Body of pancreas (tissue), 4 donors: ENCODE results near the gene WDR45. TPM values are rescaled to one million over a fixed set of nuclear protein-coding genes. Genes with fewer than 3 reads are reported as not detected.
A peak's percentile ranks its signal among the peaks of the same experiment; 100 is the strongest.

ENCODE experiments used
- ATAC-seq: fragments of 150-250 bp; one replicate; pipeline ENCODE4 v1.9.1; 2016
- DNase-seq, 4 donors: peaks; one replicate each; pipeline ENCODE4 v3.0.0-alpha.2; 2019
- H3K27ac ChIP-seq, 4 donors: fragments of 200-600 bp; sonication (generic); 1 replicate in 3 of 4; 2 replicates in 1 of 4; pipeline versions ENCODE4 v1.5.1 to v1.6.1; 2016 to 2019; ENCODE audit warnings: mild to moderate bottlenecking in 1 of 4, mixed read lengths in 1 of 4, moderate library complexity in 1 of 4
- H3K27me3 ChIP-seq, 2 donors: fragments of 200-600 bp; sonication (generic); one replicate each; pipeline ENCODE4 v1.6.0; 2016; ENCODE audit warnings: mild to moderate bottlenecking in 1 of 2
- H3K36me3 ChIP-seq, 2 donors: fragments of 200-600 bp; sonication (generic); replicated peaks in 1 of 2; 2 replicates each; pipeline ENCODE4 v1.5.1; 2016; ENCODE audit warnings: low read depth in 2 of 2; ENCODE audit not compliant: insufficient read depth in 1 of 2
- H3K4me1 ChIP-seq: fragments of 200-600 bp; sonication (generic); one replicate; pipeline ENCODE4 v1.6.0; 2016
- H3K4me3 ChIP-seq, 2 donors: fragments of 200-600 bp; sonication (generic); 1 replicate in 1 of 2; 2 replicates in 1 of 2; pipeline ENCODE4 v1.5.1; 2016 to 2019
- H3K9me3 ChIP-seq, 3 donors: fragments of 200-600 bp; sonication (generic); 1 replicate in 2 of 3; 2 replicates in 1 of 3; pipeline ENCODE4 v1.5.1; 2016
- POLR2A ChIP-seq, 3 donors: fragments of 450-650 bp; IDR thresholded peaks; one replicate each; pipeline ENCODE4 v1.6.1; 2016; ENCODE audit warnings: antibody characterized with exemption in 3 of 3, mild to moderate bottlenecking in 2 of 3
- WGBS, 2 donors: methylation state at CpG; one replicate each; pipeline ENCODE4 v1.1.5; 2017; 5-methylcytosine and 5-hydroxymethylcytosine counted together
- intact Hi-C: fragments of 100-400 bp; cut with DNase I; formaldehyde crosslinking; loops from one replicate; pipeline ENCODE4 v1.15.1; 2023
- total RNA-seq, 2 donors: library from RNA; depleted of rRNA; stranded (reverse); fragments of >200 nt; gene quantifications; one replicate each; pipeline ENCODE4 v1.1.0, GENCODE V29; 2016
- TF ChIP-seq, protein P1 (sequence below), 7 experiments: fragments of 450-650 bp in 4 of 7; fragments of 200-600 bp in 3 of 7; sonication (generic) in 3 of 7; IDR thresholded peaks; one replicate each; pipeline ENCODE4 v1.5.1; 2016 to 2019; ENCODE audit warnings: antibody characterized with exemption in 7 of 7

The WDR45 gene
- total RNA-seq, 2 donors from 2014 or later = 59.4 to 77.1 TPM

DNA sequence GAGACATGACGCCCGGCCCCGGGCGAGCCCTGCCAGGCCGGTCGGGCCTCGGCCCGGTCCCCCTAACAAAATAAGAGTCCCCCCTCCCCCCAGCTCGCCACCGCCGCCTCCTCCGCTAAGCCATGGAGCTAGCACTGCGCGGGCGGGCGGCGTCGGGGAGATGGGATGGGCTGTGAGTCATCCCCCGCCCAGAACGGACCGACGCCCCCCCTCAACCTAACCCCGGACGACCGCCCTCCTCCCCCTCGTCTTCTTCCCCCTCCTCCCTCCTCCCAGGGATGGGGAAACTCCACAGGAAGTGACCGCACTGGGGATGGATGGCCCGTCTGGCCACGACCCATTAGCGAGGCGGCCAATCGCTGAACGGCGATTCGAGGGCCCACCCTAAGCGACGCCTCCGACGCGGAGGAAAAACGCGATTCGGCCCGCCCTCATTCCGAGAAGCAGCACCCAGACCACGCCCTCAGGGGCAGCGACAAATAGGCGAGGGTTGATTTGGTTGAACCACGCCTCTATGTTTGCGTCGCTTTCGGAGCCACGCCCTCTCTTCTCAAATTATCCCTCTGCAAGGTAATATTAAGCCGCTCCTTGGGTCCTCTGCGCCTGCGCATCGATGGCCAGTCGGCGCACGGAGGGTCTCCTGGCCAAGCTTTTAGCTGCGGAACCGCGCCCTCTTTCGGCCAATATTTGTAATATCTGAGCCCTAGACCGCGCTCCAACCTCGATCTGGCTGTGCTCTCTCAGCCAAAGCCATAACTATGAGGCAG is 36.3 kb downstream of the WDR45 start, which contains the start of gene TFE3:
TSS of gene TFE3 (minus strand) at position 138 of the 767 bp plus-strand sequence. CDS start at position 7, 131 bp downstream.
- DNase-seq = peak; percentile 98 to 99 (median 99)
- Histone ChIP-seq H3K9me3 (no peaks in the 10 kb centered on the region), H3K4me1 (peaks cover 38% of the 10 kb centered on the region), H3K4me3 (peak within 1 kb of the TSS; percentile 24 to 62), H3K36me3 (no peaks in the 10 kb centered on the region), H3K27me3 (no peaks in the 10 kb centered on the region), H3K27ac (peak within 1 kb of the TSS; percentile 83 to 92 (median 88))
- ATAC-seq = peak; percentile 88
- TF ChIP-seq, protein P1, sequence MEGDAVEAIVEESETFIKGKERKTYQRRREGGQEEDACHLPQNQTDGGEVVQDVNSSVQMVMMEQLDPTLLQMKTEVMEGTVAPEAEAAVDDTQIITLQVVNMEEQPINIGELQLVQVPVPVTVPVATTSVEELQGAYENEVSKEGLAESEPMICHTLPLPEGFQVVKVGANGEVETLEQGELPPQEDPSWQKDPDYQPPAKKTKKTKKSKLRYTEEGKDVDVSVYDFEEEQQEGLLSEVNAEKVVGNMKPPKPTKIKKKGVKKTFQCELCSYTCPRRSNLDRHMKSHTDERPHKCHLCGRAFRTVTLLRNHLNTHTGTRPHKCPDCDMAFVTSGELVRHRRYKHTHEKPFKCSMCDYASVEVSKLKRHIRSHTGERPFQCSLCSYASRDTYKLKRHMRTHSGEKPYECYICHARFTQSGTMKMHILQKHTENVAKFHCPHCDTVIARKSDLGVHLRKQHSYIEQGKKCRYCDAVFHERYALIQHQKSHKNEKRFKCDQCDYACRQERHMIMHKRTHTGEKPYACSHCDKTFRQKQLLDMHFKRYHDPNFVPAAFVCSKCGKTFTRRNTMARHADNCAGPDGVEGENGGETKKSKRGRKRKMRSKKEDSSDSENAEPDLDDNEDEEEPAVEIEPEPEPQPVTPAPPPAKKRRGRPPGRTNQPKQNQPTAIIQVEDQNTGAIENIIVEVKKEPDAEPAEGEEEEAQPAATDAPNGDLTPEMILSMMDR (IDR thresholded peaks at IDR 0.05) = peak; percentile 30 to 85 (median 67)
- TF ChIP-seq POLR2A (IDR thresholded peaks at IDR 0.05) = peak; percentile 53 to 73 (median 69)
- intact Hi-C loops = no loop called here
- 0% methylated on average over 19 of the region's 67 CpGs; no CpG with 5 or more reads in 1 of the 2 donors for WGBS, 2 donors

DNA sequence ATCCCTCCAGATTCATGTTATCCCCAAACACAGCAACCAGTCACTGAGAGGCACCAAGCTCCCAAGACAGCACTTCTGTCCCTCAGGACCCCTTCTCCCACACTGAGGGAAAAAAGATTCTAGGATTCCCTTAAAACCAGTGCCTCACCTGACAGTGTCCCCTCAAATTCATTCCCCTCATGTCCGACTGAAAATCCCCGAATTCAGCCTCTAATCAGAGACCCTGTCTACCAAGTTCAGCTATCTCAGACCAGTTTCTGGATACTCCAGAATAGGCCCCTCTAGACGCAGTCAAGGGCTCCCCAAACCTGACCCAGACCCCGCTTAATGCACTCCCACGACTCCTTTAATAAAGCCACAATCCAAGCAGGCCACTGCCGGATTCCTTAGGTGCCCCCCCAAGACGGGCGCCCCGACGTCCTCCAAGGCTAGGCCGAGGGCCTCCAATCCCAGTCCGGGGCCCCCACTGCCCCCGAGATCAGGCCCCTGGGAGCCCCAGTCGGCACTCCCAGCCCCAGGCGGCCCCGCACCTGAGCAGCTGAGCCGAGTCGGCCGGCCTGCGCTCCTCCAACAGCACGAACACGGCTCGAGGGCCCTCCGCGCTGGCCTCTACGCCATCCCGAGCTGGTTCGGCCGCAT is 37.0 kb downstream of the WDR45 start:
- Histone ChIP-seq H3K36me3 (peaks cover 0 to 3% of the 10 kb centered on the region in 2 donors), H3K9me3 (no peaks in the 10 kb centered on the region), H3K4me1 (peaks cover 38% of the 10 kb centered on the region), H3K27ac (peak overlapping the region; percentile 83 to 92 (median 88)), H3K27me3 (no peaks in the 10 kb centered on the region), H3K4me3 (peak overlapping the region; percentile 24 to 62)
- TF ChIP-seq, protein P1 (IDR thresholded peaks at IDR 0.05) = no peak
- no peak for TF ChIP-seq POLR2A (IDR thresholded peaks at IDR 0.05)
- DNase-seq = no peak
- 0% methylated on average over 5 to 9 of the region's 29 CpGs for WGBS, 2 donors
- ATAC-seq = no peak
- intact Hi-C loops = no loop called here

DNA sequence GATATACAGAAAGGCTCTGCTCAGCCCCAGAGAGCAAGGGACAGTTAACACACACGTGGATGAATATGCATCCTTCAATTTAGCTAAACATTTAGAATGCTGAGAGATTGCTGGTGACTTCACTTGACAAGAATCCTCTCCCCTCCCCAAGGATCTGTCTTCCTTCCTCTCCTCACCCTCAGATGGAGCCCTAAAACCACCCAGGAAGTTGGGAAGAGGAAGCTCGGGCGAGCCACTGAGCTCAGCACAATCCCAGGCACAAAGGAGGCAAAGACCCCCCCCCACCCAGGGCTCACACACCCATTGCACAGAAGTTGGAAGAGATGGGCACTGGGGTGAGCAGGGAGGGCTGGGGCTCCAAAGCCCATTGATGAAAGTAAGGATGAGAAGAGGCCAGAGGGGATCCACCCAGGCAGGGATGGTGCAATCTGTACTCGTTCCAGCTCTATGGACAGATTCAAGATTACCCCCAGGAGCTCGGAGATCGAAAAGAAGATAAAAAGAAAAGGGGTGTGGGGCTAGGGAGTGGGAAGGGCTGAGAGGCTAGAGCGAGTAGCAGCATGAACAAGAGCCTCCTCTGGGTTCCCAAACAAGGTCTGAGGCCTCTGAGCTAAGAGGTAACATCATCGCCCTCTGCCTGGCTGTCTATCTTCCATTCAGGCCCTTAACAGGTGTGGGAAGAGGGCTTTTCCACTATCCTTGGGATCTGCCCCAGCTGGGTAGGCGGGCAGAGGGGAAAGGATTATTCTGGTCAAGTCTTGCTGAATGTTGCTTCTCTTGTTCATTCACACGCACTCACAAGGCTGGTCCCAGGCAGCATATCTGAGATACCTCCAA is 37.7 kb downstream of the WDR45 start:
- Histone ChIP-seq H3K27me3 (no peaks in the 10 kb centered on the region), H3K4me1 (peaks cover 38% of the 10 kb centered on the region), H3K4me3 (no peak overlapping the region), H3K27ac (peak overlapping the region; percentile 83 to 92 (median 88)), H3K36me3 (peaks cover 0 to 3% of the 10 kb centered on the region in 2 donors), H3K9me3 (no peaks in the 10 kb centered on the region)
- 11 to 15% methylated on average over 7 to 8 of the region's 10 CpGs for WGBS, 2 donors
- intact Hi-C loops = no loop called here
- DNase-seq (no peak), ATAC-seq (no peak)
- TF ChIP-seq POLR2A (IDR thresholded peaks at IDR 0.05) = peak in 1 of 3 donors; percentile 11
- TF ChIP-seq, protein P1 (IDR thresholded peaks at IDR 0.05) = no peak

DNA sequence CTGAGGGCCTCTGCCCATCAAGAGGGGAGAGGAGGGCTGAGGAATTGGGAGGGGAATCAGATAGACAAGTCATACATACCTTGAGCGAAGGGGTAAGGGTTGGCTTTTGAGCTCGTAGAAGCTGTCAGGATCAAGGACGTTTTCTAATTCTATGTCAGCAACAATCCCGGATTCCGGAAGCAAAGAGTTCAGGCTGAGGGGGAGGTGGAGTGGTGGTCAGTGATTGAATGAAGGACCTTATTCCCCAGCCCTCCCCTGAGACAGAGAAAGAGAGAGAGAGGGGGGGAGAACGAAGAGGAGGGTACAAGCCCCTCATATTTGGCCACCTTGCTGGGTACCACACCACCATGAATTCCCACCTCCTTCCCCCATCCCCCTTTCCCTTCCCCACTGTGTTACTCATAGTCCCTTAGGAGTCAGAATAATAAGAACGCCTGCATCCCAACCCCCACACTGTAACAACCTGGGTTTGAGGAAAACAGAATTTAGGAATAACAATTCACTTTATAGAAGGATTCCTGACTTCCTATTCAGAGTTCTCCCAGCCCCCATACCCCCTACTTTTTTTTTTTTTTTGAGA is 39.2 kb downstream of the WDR45 start:
- no peaks in the 10 kb centered on the region for H3K27me3 ChIP-seq
- H3K4me1 ChIP-seq = peaks cover 38% of the 10 kb centered on the region
- H3K27ac ChIP-seq = peak overlapping the region in 3 of 4 donors; percentile 54 to 66 (median 59)
- no peak for DNase-seq
- ATAC-seq = no peak
- intact Hi-C loops = no loop called here
- no peaks in the 10 kb centered on the region for H3K9me3 ChIP-seq
- peaks cover 0 to 3% of the 10 kb centered on the region in 2 donors for H3K36me3 ChIP-seq
- TF ChIP-seq, protein P1 (IDR thresholded peaks at IDR 0.05) = no peak
- no peak for TF ChIP-seq POLR2A (IDR thresholded peaks at IDR 0.05)
- H3K4me3 ChIP-seq = no peak overlapping the region
- WGBS, 2 donors = 17 to 33% methylated on average over 6 of the region's 7 CpGs
